ENCODE data around the gene MYH15.
A peak's percentile ranks its signal among the peaks of the same experiment; 100 is the strongest.

MYH15 gene

DNA sequence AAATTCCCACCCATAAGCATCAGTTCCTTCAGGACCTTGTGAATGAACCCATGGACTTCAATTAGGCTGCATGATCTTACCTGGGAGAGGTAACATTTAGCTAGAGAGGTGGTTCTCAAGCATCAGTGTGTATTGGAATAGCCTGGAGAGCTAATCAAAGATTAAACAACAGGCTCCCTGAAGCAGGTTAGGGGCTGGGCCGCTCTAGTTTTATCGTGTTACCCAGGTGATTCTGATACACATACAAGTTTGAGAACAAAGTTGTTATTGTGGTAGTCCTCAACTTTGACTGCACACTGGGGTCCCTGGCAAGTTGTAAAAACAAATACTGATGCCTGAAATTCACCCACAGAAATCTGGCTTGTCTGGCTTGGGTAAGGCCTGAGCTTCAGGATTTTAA, 31.2 kb downstream of the MYH15 start:
- POLR2A ChIA-PET = no interaction called here
- no peak overlapping the region for H3K4me3 ChIP-seq (ENCODE audit: low read depth, low read length)
- CTCF ChIA-PET = interaction anchor here (0.6 to 5.0 kb wide), 13 partner anchors 8 to 1243 kb away, joined by 3 to 52 read pairs (median 12); no protein-coding TSS in a partner anchor
- DNase-seq (ENCODE audit: low read depth, low spot score) = no peak
- TF ChIP-seq, protein P1, sequence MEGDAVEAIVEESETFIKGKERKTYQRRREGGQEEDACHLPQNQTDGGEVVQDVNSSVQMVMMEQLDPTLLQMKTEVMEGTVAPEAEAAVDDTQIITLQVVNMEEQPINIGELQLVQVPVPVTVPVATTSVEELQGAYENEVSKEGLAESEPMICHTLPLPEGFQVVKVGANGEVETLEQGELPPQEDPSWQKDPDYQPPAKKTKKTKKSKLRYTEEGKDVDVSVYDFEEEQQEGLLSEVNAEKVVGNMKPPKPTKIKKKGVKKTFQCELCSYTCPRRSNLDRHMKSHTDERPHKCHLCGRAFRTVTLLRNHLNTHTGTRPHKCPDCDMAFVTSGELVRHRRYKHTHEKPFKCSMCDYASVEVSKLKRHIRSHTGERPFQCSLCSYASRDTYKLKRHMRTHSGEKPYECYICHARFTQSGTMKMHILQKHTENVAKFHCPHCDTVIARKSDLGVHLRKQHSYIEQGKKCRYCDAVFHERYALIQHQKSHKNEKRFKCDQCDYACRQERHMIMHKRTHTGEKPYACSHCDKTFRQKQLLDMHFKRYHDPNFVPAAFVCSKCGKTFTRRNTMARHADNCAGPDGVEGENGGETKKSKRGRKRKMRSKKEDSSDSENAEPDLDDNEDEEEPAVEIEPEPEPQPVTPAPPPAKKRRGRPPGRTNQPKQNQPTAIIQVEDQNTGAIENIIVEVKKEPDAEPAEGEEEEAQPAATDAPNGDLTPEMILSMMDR (IDR thresholded peaks at IDR 0.05; ENCODE audit: insufficient read depth, low read length, missing control alignments) = no peak

DNA sequence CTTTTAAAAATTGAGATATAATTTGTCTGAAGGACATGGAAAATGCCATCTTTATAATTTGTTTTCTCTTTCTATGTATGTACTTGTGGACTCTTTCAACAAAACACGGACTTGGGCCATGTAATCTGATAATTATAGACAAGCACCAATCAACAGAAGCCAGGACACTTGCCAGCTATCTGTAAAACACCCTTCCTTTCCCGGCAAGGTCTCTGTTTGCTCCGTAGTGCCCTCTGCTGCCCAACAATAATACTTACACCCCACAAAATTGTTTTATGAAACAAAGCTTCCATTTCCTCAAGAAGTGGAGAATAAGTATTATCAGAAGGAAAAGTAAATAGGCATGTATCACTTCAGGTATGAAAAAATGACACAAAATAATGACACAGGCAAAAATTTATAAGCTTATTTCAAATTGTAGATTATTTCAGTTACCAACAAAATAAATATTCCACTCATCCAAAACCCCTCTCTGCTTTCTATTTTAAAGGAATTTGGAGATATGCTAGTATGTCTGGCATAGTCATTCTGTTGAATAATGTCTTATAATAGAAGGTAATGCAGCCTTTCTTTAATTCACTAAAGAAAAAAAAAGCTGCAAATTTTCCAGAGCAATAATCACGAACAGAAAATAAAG, 32.8 kb downstream of the MYH15 start:
- DNase-seq (ENCODE audit: low read depth, low spot score) = no peak
- TF ChIP-seq, protein P1 (IDR thresholded peaks at IDR 0.05; ENCODE audit: insufficient read depth, low read length, missing control alignments) = peak; percentile 64
- no peak overlapping the region for H3K4me3 ChIP-seq (ENCODE audit: low read depth, low read length)
- ChIA-PET POLR2A (no interaction called here), CTCF (interaction anchor here (0.6 to 5.0 kb wide), 54 partner anchors 8 to 1242 kb away, joined by 3 to 52 read pairs (median 4); no protein-coding TSS in a partner anchor)

DNA sequence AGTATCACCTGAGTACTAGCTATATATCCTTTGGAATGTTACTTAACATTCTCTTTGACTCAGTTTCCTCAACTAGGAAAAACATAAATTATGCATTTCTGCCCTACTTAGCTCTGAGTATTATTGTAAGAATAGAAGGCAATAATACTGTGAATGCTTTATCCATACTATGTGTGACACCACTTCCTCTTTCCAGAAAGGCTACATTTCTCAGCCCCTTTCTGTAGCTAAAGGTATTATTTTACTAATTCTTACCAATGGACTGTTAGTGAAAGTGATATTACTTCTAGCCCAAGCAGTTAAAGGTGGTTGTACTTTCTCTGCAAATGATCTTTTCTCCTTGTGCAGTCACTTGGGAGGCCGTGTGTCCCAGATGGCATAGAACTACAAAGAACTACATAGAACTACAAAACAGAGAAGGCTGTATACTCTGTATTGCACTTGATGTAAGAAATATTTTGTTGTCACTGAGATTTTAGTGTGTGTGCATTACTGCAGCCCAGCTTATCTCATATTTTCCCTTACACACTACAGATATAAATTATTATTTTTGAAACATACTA, 35.1 kb downstream of the MYH15 start:
- POLR2A ChIA-PET = no interaction called here

DNA sequence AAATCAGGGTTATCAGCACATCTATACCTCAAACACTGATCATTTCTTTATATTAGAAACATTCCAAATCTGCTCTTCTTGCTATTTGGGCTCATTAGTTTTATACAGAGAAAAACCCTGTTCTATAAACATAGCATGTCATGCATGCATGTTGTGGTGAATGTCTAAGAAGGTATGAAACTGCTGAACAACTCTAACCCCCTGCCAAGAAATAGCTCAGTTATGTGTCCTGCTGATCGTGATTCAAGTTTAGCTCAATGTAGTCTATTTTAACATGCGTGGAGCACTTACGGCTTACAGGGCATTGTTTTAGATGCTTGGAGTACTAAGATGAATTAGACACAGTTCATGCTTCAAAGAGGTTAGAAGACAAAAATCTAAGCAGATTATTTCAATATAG, 35.8 kb downstream of the MYH15 start:
- TF ChIP-seq, protein P1 (IDR thresholded peaks at IDR 0.05; ENCODE audit: insufficient read depth, low read length, missing control alignments) = no peak
- CTCF ChIA-PET = interaction anchor here (0.6 to 4.1 kb wide), 11 partner anchors 10 to 1238 kb away, joined by 3 to 19 read pairs (median 9); no protein-coding TSS in a partner anchor
- DNase-seq (ENCODE audit: low read depth, low spot score) = no peak
- no peak overlapping the region for H3K4me3 ChIP-seq (ENCODE audit: low read depth, low read length)
- POLR2A ChIA-PET = no interaction called here

More for the DNA sequence above, 35.1 kb downstream of the MYH15 start:
- DNase-seq (ENCODE audit: low read depth, low spot score) = no peak
- CTCF ChIA-PET = interaction anchor here (0.6 to 4.1 kb wide), 12 partner anchors 8 to 547 kb away, joined by 3 to 19 read pairs (median 8); no protein-coding TSS in a partner anchor
- TF ChIP-seq, protein P1 (IDR thresholded peaks at IDR 0.05; ENCODE audit: insufficient read depth, low read length, missing control alignments) = no peak
- no peak overlapping the region for H3K4me3 ChIP-seq (ENCODE audit: low read depth, low read length)

DNA sequence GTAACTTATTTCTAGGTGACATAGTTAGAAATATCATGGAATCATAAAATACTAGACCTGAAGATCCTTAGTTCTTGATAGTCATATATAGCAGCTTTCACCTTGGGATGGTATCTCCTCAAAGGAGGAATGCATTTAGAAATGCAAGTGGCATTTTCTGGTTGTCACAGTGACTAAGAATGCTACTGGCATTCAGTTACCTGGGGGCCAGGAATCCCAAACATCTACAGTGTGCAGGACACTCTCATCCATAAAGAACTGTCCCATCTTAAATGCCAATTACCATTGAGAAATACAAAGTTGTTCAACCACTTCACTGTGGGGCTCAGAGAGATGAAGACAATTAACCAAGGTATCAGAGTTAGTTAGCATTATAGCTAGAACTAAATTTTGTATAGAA, 36.7 kb downstream of the MYH15 start:
- no peak for DNase-seq (ENCODE audit: low read depth, low spot score)
- H3K4me3 ChIP-seq (ENCODE audit: low read depth, low read length) = no peak overlapping the region
- ChIA-PET POLR2A (no interaction called here), CTCF (interaction anchor here (1.1 to 4.1 kb wide), 4 partner anchors 9 to 336 kb away, joined by 3 to 18 read pairs (median 10); no protein-coding TSS in a partner anchor)
- TF ChIP-seq, protein P1 (IDR thresholded peaks at IDR 0.05; ENCODE audit: insufficient read depth, low read length, missing control alignments) = no peak

DNA sequence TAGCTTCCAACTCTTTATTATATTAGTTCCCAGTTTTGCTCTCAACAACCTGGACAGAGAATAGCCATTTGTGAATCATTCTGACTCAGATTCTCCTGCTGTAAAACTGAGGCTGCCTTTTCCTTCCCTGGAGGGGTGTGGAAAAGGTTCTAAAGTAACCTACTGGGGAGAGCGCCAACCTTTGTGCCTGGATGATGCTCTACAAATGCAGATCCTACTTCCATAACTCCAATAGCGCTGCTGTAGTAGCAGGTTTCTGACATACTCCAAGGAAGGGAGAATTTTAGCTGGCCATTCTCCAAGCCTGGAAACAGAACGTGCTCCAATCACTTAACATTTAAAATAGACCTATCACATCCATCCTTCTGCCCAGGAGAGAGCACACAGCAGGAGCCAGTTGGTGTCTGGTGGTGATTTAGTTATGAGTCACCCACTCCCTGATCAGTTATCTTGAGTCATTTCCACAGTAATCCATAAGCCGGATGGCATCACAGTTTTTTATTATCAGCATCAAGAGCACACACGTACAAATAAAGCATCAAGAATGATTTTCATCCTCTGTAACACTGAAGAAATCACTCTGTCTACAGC, 38.3 kb downstream of the MYH15 start:
- peak; percentile 69 for DNase-seq (ENCODE audit: low read depth, low spot score)
- no peak overlapping the region for H3K4me3 ChIP-seq (ENCODE audit: low read depth, low read length)
- POLR2A ChIA-PET = no interaction called here
- TF ChIP-seq, protein P1 (IDR thresholded peaks at IDR 0.05; ENCODE audit: insufficient read depth, low read length, missing control alignments) = no peak
- CTCF ChIA-PET = interaction anchor here (1.2 to 1.4 kb wide), 2 partner anchors 10 to 17 kb away, joined by 3 to 4 read pairs; no protein-coding TSS in a partner anchor

All from AG04449 (cell line).